Thymus (tissue), 11 donors: Measurements from ENCODE around the gene TUFM. TPM values are rescaled to one million over a fixed set of nuclear protein-coding genes. Genes with fewer than 3 reads are reported as not detected.

Experiments
- DNase-seq, 9 donors: peaks; one replicate each; pipeline ENCODE4 v3.0.0-alpha.2; 2013; ENCODE audit warnings: low spot score in 9 of 9, low read depth in 6 of 9, missing footprints in 1 of 9
- H3K27ac ChIP-seq, 2 donors: one replicate each; pipeline ENCODE4 v1.5.1; 2013; ENCODE audit warnings: control low read depth in 1 of 2, low read depth in 1 of 2, low read length in 1 of 2, mild to moderate bottlenecking in 1 of 2, moderate library complexity in 1 of 2
- H3K27me3 ChIP-seq, 2 donors: one replicate each; pipeline ENCODE4 v1.5.1; 2013; ENCODE audit warnings: low read length in 1 of 2; ENCODE audit not compliant: control insufficient read depth in 2 of 2, insufficient read depth in 1 of 2
- H3K36me3 ChIP-seq, 2 donors: one replicate each; pipeline ENCODE4 v1.5.1; 2013; ENCODE audit warnings: low read length in 1 of 2, mild to moderate bottlenecking in 1 of 2, moderate library complexity in 1 of 2; ENCODE audit not compliant: control insufficient read depth in 2 of 2, insufficient read depth in 2 of 2
- H3K4me1 ChIP-seq, 2 donors: one replicate each; pipeline ENCODE4 v1.5.1; 2013; ENCODE audit warnings: low read length in 2 of 2; ENCODE audit not compliant: control insufficient read depth in 2 of 2, insufficient read depth in 2 of 2
- H3K4me3 ChIP-seq, 2 donors: one replicate each; pipeline ENCODE4 v1.5.1; 2013; ENCODE audit warnings: low read length in 2 of 2, control low read depth in 1 of 2, mild to moderate bottlenecking in 1 of 2
- H3K9me3 ChIP-seq, 2 donors: one replicate each; pipeline ENCODE4 v1.5.1; 2013; ENCODE audit warnings: low read length in 1 of 2, mild to moderate bottlenecking in 1 of 2; ENCODE audit not compliant: control insufficient read depth in 2 of 2, insufficient read depth in 1 of 2
- WGBS: extraction: QIAGEN DNeasy Blood & Tissue Kit; methylation state at CpG from one replicate; pipeline ENCODE4 v1.1.7; 2013; 5-methylcytosine and 5-hydroxymethylcytosine counted together
- polyA plus RNA-seq: library from polyadenylated mRNA; stranded (reverse); fragments of 200-250 nt; gene quantifications from one replicate; pipeline ENCODE4 v1.2.3, GENCODE V29; 2013
- total RNA-seq: library from RNA; stranded (reverse); fragments of 120-200 nt; gene quantifications from one replicate; pipeline ENCODE4 v1.2.4, GENCODE V29; 2013
- donor health status: healthy.

Gene TUFM
- total and polyA plus RNA-seq, 2 donors, result 94.2 to 208 TPM

DNA sequence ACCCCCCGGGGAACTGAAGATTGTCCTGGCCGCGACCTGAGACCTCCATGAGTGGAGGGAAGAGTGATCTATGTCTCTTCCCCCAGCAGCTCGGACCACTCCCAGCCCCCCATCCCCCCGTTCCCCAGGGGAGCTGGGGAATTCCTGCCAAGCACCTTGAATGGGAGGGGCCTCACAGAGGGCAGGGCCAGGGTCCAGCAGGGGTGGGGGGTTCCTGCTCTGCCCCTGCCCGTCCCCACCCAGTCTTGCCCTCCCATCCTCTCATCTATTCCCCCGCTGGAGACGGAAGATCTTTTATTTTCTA lies 9.4 kb downstream of the TUFM start:
- Histone ChIP-seq H3K27me3 (no peaks in the 10 kb centered on the region), H3K27ac (no peak overlapping the region), H3K36me3 (peaks cover 62 to 72% of the 10 kb centered on the region in 2 donors), H3K4me3 (no peak overlapping the region), H3K9me3 (no peaks in the 10 kb centered on the region), H3K4me1 (no peaks in the 10 kb centered on the region)
- no peak for DNase-seq
- WGBS, result 97% methylated on average over 8 of the region's 8 CpGs

- WGBS, result 98% methylated on average over 25 of the region's 25 CpGs
- no peaks in the 10 kb centered on the region for H3K4me1 ChIP-seq
- DNase-seq, result no peak
Measured at GRCh38 chr16:28835864-28836760, 10.0 kb downstream of the TUFM start.

DNA sequence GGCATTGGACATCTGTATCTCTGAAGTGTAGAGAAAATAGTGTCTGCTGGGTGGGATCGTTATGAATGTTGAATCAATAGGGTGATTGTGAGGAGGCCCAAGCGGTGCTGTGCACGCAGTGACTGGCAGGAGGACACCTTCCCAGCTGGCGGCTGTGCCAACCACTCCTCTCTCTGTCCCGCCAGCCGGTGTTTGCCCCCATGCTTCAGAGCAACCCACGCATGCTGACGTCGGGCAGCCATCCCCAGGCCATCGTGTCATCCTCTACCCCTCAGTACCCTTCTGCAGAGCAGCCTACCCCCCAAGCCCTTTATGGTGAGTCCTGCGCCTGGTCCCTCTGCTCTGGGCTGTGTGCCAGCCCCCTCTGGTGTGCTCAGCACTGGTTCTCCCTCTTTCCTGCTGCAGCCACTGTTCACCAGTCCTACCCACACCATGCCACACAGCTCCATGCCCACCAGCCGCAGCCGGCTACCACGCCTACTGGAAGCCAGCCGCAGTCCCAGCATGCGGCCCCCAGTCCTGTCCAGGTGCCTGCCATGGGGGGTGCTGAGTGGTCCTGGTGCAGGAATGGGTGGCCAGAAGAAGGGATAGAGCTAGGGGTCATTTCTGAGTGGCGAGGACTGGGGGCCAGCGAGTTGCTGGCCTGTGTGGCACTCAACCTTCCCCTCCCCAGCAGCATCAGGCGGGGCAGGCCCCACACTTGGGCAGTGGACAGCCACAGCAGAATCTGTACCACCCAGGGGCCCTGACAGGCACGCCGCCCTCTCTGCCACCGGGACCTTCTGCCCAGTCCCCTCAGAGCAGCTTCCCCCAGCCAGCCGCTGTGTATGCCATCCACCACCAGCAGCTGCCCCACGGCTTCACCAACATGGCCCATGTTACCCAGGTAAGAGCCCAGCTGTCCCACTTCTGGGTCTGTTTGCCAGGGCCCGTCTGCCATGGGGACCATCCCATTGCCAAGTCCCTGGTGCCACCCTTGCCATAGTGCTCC lies 11.0 kb downstream of the TUFM start:
- DNase-seq, result no peak
- WGBS, result 98% methylated on average over 25 of the region's 25 CpGs

More at GRCh38 chr16:28835864-28836760, 10.0 kb downstream of the TUFM start:
- Histone ChIP-seq H3K4me3 (no peak overlapping the region), H3K9me3 (no peaks in the 10 kb centered on the region), H3K36me3 (peaks cover 68 to 78% of the 10 kb centered on the region in 2 donors), H3K27me3 (no peaks in the 10 kb centered on the region), H3K27ac (no peak overlapping the region)

DNA sequence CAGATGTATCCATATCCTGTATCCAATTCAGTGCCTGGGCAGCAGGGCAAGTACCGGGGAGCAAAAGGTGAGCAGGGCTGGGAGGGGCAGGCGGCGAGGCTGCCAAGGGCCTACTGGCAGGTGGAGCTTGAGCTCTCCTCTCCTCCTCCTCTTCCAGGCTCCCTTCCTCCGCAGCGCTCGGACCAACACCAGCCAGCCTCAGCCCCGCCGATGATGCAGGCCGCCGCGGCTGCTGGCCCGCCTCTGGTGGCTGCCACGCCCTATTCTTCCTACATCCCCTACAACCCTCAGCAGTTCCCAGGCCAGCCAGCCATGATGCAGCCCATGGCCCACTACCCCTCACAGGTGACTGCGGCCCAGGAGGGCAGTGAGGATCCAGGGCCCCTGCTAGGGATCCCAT lies 11.8 kb downstream of the TUFM start:
- Histone ChIP-seq H3K36me3 (peaks cover 85 to 95% of the 10 kb centered on the region in 2 donors), H3K27ac (no peak overlapping the region), H3K27me3 (no peaks in the 10 kb centered on the region), H3K4me3 (no peak overlapping the region), H3K4me1 (no peaks in the 10 kb centered on the region), H3K9me3 (no peaks in the 10 kb centered on the region)
- no peak for DNase-seq
- WGBS, result over 99% methylated on average over 14 of the region's 14 CpGs

More for the DNA sequence above, 11.0 kb downstream of the TUFM start:
- no peaks in the 10 kb centered on the region for H3K27me3 ChIP-seq
- no peaks in the 10 kb centered on the region for H3K9me3 ChIP-seq
- no peak overlapping the region for H3K27ac ChIP-seq
- H3K4me3 ChIP-seq, result no peak overlapping the region
- peaks cover 77 to 87% of the 10 kb centered on the region in 2 donors for H3K36me3 ChIP-seq
- H3K4me1 ChIP-seq, result no peaks in the 10 kb centered on the region

- DNase-seq, result no peak
- Histone ChIP-seq H3K4me3 (no peak overlapping the region), H3K9me3 (no peaks in the 10 kb centered on the region), H3K27ac (no peak overlapping the region), H3K36me3 (peaks cover 95 to 100% of the 10 kb centered on the region in 2 donors), H3K4me1 (peaks cover 0 to under 1% of the 10 kb centered on the region in 2 donors), H3K27me3 (no peaks in the 10 kb centered on the region)
- WGBS, result 97% methylated on average over 13 of the region's 13 CpGs
Measured at GRCh38 chr16:28830531-28830930, 15.6 kb downstream of the TUFM start.

DNA sequence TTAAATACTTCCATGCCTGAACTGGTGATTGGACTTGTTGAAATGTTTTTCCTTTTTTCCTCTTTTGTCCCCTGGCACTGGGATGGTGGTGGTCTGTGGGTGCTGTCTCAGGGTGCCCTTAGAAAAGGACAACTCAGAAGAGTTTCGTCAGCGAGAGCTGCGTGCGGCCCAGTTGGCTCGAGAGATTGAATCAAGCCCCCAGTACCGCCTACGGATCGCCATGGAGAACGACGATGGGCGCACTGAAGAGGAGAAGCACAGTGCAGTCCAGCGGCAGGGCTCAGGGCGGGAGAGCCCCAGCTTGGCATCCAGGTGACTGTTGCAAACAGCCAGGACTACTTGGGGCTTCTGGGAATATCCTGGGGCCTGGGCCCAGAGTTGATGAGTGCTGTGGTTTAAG lies 16.4 kb downstream of the TUFM start:
- no peak overlapping the region for H3K4me3 ChIP-seq
- no peak for DNase-seq
- over 99% methylated on average over 13 of the region's 13 CpGs for WGBS
- H3K27me3 ChIP-seq, result no peaks in the 10 kb centered on the region
- no peak overlapping the region for H3K27ac ChIP-seq
- H3K36me3 ChIP-seq, result peaks cover 92 to 100% of the 10 kb centered on the region in 2 donors
- peaks cover 6 to 8% of the 10 kb centered on the region in 2 donors for H3K4me1 ChIP-seq
- no peaks in the 10 kb centered on the region for H3K9me3 ChIP-seq

- H3K27me3 ChIP-seq, result no peaks in the 10 kb centered on the region
- no peak for DNase-seq
- WGBS, result 96% methylated on average over 6 of the region's 6 CpGs
- peaks cover 56 to 65% of the 10 kb centered on the region in 2 donors for H3K36me3 ChIP-seq
- no peaks in the 10 kb centered on the region for H3K9me3 ChIP-seq
- peaks cover 15 to 20% of the 10 kb centered on the region in 2 donors for H3K4me1 ChIP-seq
- no peak overlapping the region for H3K4me3 ChIP-seq
- no peak overlapping the region for H3K27ac ChIP-seq
Measured at GRCh38 chr16:28826141-28826540, 20.0 kb downstream of the TUFM start.

- peaks cover 41 to 50% of the 10 kb centered on the region in 2 donors for H3K36me3 ChIP-seq
- peak overlapping the region; percentile 99 to 100 for H3K27ac ChIP-seq
- H3K4me1 ChIP-seq, result peaks cover 15 to 20% of the 10 kb centered on the region in 2 donors
- peak overlapping the region; percentile 92 to 100 for H3K4me3 ChIP-seq
- H3K27me3 ChIP-seq, result no peaks in the 10 kb centered on the region
- WGBS, result 59% methylated on average over 5 of the region's 5 CpGs
- no peak for DNase-seq
- H3K9me3 ChIP-seq, result no peaks in the 10 kb centered on the region
Measured at GRCh38 chr16:28824717-28824973, 21.5 kb downstream of the TUFM start.
